GM08714 (cell line): ENCODE data around the gene PSD4.

Experiments
- H3K4me3 ChIP-seq: fragments of 200-500 bp; sonication (Bioruptor generic); 2 replicates; pipeline ENCODE4 v1.5.1; 2014; ENCODE audit warnings: mild to moderate bottlenecking, low read length, inconsistent platforms
- ZNF274 ChIP-seq: IDR thresholded peaks from 2 replicates; pipeline ENCODE4 v1.6.1; 2012; ENCODE audit warnings: mild to moderate bottlenecking, low read depth, low read length

PSD4 gene

DNA sequence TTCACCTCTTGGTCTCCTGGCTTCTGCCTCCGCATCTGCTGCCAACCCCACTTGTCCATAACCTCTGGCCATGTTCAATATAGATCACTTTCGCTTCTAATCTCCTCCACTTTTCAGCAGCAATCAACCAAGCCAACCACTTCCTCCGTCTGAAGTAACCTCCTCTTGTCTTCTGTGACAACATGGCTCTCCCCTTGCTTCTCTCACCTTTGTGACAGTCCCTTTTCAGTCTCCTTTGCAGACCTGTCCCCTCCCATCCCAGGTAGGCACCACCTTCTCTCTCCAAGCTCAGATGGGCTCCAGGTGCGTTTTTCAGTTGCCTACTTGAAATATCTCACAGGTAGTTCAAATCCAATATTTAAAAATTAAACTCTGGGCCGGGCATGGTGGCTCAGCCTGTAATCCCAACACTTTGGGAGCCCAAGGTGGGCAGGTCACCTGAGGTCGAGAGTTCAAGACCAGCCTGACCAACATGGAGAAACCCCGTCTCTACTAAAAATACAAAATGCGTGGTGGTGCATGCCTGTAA lies 4.7 kb upstream of the PSD4 start:
- no peak for TF ChIP-seq ZNF274
- no peak overlapping the region for H3K4me3 ChIP-seq

DNA sequence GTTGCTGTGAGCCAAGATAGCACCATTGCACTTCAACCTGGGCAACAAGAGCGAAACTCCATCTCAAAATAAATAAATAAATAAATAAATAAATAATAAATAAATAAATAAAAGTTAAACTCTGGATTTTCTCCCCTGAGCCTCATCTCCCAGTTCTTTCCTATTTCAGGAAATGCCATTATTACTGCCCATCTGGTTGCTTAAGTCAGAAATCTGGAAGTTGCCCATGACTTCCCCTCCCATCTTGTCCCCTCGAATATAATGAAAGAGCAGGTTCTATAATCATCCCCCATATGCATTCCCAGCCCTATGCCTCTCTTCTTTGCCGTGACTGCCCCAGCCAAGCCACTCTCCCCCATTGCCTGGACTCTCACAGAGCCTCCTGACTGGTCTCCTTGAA lies 4.2 kb upstream of the PSD4 start:
- no peak for TF ChIP-seq ZNF274
- no peak overlapping the region for H3K4me3 ChIP-seq

DNA sequence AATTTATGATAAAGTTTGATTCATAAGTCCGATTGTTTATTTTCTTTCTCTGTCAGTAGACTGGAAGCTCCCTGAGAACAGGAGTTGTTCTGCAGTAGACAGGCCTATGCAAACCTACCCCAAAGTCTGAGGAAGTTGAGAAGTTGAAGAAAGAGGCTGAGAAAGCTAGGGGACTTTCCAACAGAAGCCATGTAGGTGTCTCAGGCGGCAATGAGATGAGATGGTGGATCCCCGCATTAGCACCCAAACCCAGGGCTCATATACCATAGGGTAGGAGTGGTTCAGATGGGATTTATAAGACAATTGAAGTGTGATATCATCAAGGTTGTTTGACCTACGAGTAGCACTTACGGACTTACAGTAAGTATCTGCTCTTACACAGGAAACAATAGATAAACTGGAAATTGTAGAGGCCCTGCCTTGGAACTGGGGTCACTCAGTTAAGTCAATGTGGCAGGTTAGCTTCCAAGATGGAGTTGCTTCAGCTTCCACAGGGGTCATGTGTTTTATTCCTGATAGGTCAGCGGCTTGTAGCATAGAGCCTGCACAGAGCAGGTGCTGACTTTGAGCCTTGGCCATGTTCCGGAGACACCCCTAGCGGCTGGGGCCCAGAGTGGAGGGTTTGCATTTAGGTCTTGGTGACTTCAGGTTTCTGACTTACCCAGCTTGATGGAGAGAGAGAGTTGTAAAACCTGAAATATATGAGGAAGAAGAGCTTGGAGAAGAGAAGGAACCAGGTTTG lies 2.3 kb upstream of the PSD4 start:
- H3K4me3 ChIP-seq, result no peak overlapping the region
- no peak for TF ChIP-seq ZNF274

DNA sequence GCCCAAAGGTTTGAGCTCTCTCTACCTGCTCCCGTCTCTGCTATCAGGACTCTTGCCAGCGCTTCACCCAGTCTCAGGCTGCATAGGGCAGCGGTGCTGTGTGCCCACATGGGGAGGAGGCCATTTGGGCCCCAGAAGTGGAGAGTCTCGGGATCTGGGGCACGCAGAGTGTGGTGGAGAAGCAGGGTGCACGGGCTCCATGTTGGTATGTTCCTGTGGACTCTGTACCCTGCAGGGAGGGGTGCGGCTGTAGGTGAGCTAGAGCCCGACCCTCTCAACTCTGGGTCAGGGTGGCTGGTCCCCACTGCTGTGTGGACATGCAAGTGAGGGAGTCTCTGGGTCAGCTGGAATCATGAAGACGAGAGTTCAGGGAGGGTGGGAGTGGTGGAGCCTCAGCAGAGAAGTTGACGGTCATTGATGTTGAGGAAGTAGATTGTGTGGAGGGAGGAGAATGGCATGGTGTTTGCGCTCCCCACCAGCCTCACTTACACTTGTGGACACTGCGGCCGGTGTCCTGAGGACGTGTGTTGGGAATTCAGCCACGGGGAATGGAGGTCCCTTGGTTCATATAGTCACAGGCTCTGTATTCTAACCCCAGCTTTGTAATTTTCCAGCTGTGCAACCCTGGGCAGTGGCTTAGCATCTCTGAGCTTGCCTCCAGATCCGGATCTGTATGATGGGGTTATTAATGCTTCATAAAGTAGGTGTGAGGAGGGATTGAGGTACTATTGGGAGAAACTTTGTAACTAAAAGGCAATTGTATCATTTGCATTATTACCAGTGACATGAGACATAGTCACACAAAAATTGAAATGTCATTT lies 840 bp upstream of the PSD4 start:
- TF ChIP-seq ZNF274, result no peak
- H3K4me3 ChIP-seq, result no peak overlapping the region

DNA sequence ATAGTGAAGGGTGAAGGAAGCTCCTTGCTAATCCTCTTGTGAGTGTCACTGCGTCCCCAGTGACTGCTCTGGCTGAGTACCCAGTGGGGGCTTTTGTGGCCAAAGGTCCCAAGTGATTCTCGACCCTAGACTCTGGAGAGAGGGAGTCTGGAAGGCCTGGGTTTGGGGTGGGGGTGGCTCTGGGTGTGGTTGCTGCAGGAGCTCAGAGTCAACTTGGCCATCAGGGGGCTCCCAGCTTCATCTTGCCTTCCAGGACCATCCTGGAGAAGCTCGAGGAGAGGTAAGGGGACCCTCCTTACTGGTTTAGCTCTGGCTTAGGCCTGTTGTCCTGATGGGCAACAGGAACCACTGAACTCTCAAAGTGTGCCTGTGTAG lies 592 bp downstream of the PSD4 start:
- no peak for TF ChIP-seq ZNF274
- H3K4me3 ChIP-seq, result peak overlapping the region; percentile 76

DNA sequence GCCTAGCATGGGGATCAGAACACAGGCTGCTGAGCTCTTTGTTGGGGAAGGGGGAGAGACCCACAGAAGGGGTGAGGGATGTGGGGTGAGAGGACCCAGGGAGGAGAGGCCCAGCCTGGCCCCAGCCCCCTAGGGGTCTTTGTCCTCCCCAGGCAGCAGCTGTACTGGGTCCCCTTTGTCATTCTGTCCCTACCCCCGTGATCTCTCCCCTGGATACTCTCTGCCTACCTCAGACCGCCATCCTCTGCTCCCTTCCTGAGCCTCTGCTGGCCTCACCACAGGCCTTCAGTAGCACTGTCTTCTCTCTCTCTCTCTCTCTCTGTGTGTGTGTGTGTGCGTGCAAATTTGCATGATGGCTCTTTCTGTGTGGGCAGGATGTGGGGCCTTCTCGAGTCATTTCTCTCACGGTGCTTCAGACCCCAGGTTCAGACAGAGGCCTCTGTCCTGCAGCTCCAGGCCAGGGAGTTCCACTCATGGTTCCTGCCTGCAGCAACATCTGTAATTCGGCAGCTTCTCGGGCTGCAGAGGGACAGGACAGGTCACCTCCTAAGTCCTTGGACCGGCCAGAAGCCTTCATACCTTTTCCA lies 1.4 kb downstream of the PSD4 start:
- H3K4me3 ChIP-seq, result peak overlapping the region; percentile 76

DNA sequence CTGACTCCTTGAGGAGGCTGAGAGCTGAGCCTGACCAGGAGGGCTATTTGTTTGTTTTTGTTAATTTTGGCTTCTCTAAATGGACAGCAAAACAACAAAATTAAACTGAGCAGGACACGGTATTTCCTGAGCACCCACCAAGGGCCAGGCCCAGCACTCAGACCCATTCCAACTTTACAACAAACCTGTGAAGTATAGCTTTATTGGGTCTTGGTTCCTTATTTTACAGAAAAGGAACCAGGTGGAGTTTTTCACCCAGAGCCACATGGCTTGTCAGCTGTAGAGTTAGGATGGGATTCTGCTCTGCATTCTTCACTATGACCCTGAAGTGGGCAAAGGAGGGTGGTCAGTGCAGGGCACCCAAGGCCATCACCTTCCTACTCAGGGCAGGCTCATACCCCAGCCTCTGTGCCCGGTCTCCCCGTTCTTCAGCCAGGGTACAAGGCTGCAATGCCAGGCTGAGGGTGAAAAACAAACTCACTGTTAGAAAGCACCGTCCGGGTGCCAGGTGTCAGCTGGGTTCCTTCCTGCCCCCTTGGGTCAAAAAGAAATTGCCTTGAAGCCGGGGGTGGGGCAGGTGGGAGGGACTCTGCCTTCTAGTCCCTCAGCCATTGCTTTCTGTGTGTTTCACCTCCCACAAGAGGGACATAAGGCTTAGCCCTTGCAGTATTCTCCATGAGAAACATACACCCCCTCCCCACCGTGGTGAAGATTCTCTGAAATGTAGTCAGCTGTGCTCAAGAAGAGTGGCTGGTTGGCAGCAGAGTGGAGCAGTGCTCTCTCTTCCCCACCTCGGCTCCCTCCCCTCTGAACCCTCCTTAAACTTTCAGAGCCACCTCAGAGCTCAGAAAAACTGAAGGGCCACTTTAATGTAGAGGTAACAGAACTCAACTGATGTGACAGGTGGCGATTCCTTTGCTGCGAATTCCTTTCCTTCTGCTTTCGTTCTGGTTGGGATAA lies 2.2 kb downstream of the PSD4 start:
- peak overlapping the region; percentile 76; the same call in 1 of the 2 replicates for H3K4me3 ChIP-seq
- TF ChIP-seq ZNF274, result no peak

More for the DNA sequence above, 1.4 kb downstream of the PSD4 start:
- TF ChIP-seq ZNF274, result no peak

DNA sequence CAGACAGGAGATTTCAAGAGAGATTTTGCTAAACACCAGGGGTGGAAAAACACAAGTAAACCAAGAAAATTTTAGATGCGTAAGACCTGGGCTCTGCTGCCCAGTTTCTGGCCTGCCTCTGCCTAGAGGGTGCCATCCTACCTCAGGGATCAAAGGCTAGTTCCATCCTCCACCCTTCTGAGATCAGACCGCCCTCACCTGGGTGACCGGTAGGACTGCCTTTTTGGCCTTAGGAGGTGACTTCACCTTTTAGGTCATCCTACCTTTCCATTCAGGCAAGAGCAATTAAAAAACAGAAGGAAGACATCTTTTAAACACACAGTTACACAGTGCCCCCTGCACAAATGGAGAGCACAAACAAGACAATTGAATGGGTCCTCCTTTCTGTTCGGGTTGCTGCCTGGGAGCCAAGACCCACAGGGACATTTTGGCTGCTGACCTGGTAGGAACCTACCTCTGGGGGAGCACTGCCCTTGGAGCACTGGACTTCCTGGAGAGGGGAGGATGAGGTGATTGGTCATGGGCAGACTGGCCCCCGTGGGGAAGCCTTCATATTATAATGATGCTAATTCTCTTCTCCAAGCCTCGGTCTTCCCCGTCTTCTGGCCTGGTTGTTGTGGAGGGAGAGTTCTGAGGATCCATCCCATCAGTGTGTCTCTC lies 3.1 kb downstream of the PSD4 start:
- peak overlapping the region; percentile 76; the same call in 1 of the 2 replicates for H3K4me3 ChIP-seq
- no peak for TF ChIP-seq ZNF274

DNA sequence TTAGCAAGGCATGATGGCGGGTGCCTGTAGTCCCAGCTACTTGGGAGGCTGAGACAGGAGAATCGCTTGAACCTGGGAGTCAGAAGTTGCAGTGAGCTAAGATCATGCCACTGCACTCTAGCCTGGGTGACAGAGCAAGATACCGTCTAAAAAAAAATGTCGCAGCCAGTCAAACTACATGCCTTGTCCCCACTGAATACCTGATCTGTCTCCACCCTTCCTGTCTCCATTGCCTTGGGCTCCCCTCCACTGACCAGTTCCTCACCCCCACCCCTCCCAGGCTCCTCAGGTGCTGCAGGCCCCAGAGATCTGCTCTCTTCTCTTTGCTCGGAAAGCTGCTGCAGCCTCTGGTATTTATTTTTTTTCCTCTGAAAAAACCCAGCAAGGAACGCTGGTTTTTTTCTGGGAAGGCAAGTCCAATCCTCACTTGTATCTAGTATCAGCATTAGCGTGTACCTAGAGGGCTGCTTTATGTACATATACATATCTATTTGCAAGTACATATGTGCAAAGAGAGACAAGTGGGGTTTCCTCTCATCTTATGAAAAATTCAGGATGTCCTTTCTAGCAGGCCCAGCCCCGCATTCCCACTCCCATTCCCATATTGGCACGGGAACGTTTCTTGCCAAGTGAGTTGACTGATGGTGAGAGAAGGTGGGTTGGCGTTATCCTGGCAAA lies 4.4 kb downstream of the PSD4 start:
- TF ChIP-seq ZNF274, result no peak
- no peak overlapping the region for H3K4me3 ChIP-seq

DNA sequence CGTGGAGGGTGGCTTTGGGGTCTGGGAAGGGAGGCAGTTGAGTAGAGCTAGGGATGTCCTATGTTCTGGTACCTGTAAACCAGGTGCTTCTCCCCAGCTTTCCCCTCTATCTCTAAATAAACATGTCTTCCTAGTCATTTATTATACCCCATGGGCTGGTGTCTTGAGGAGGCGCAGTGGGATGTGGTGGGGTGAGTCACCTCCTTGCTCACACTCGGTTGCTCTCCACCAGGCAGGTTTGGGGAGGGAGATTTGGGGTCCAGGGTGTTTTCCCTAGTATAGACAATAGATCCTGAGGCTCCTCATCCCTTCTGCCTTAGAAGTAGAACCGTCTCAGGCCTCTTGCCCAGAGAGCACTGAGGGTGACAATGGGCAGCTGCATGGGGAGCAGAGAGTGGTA lies 5.1 kb downstream of the PSD4 start:
- TF ChIP-seq ZNF274, result no peak
- H3K4me3 ChIP-seq, result no peak overlapping the region

DNA sequence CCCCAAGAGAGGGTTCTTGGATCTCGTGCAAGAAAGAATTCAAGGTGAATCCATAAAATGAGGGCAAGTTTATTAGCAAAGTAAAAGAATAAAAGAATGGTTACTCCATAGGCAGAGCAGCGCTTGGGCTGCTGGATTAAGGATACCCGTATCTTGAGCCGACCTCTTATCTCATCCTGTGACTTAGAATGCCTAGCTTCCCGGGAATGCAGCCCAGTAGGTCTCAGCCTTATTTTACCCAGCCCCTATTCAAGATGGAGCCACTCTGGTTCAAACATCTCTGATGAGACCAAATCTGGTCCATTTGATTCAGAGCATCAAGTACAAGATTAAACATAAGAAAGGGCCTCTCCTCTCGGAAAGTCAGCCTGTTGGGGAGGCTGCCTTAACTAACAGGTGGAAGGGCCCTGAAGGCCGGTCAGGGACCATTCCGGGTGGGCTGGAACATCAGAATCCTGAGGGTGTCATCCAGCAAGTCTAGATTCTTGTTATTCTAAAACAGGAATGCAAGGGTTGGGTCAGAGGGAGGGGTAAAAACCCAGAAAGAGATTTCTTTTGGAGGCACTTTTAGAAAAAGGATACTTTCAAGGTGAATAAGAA lies 5.8 kb downstream of the PSD4 start:
- no peak for TF ChIP-seq ZNF274

More for the DNA sequence above, 5.8 kb downstream of the PSD4 start:
- no peak overlapping the region for H3K4me3 ChIP-seq
